K562 (cell line): ENCODE results near the gene TNFAIP1. TPM values are rescaled to one million over a fixed set of nuclear protein-coding genes. Genes with fewer than 3 reads are reported as not detected.

Source experiments
- ATAC-seq: fragments of 200-7000 bp; cut with Tn5 transposase; 3 replicates; pipeline ENCODE4 v1.9.1; 2020; ENCODE audit warnings: moderate library complexity
- BruUV-seq: library from RNA; stranded (reverse); fragments of 400-500 nt; replicated peaks from 2 replicates; lab custom pipeline; 2021; lab: Mats Ljungman, UMichigan
- CTCF ChIA-PET: fragments of 300-600 bp; formaldehyde crosslinking; extraction: SDS; loops from one replicate; lab custom pipeline; 2021; ENCODE audit warnings: low intra/inter-chr PET ratio; lab: Yijun Ruan, JAX
- POLR2A ChIA-PET: fragments of 300-600, 350-650 bp; sonication (Branson Sonifier 250); formaldehyde crosslinking; extraction: SDS; loops from one replicate; lab custom pipeline; 2021; ENCODE audit warnings: antibody characterized with exemption, inconsistent platforms; lab: Yijun Ruan, JAX
- DNase-seq, 4 experiments: peaks; one replicate each; pipeline versions ENCODE4 v3.0.0 to v3.0.0-alpha.2; 2011 to 2018; ENCODE audit warnings: low spot score in 3 of 4, mixed read lengths in 3 of 4; ENCODE audit errors: extremely low read depth in 1 of 4
- FAIRE-seq: peaks from 2 replicates; lab custom pipeline; 2011; peaks lifted over from hg19 to GRCh38; lab: Jason Lieb, UNC
- H2AFZ ChIP-seq: 2 replicates; pipeline ENCODE4 v1.6.0; 2011; ENCODE audit warnings: low read depth, low read length, control low read depth, inconsistent platforms
- H3K27ac ChIP-seq: fragments of 200-600 bp; 3 replicates; pipeline ENCODE4 v1.8.0; 2011; ENCODE audit warnings: low read depth, mild to moderate bottlenecking, control low read depth, inconsistent platforms, low read length, moderate library complexity, mixed read lengths; ENCODE audit errors: extremely low read depth
- H3K27me3 ChIP-seq, 2 experiments: fragments of 300-600 bp in 1 of 2; 2 replicates in 1 of 2; 3 replicates in 1 of 2; pipeline versions ENCODE4 v1.6.0 to v1.8.0; 2011; ENCODE audit warnings: inconsistent platforms in 2 of 2, low read length in 2 of 2, mild to moderate bottlenecking in 1 of 2, mixed read lengths in 1 of 2, moderate library complexity in 1 of 2; ENCODE audit not compliant: control insufficient read depth in 2 of 2, insufficient read depth in 2 of 2
- H3K36me3 ChIP-seq: fragments of 300-600 bp; 3 replicates; pipeline ENCODE4 v1.8.0; 2011; ENCODE audit warnings: mild to moderate bottlenecking, low read length, inconsistent platforms; ENCODE audit not compliant: control insufficient read depth, insufficient read depth
- H3K4me1 ChIP-seq, 2 experiments: fragments of 200-600 bp in 1 of 2; replicated peaks in 1 of 2; 2 replicates in 1 of 2; 3 replicates in 1 of 2; pipeline versions ENCODE4 v1.5.1 to v1.8.0; 2011; ENCODE audit warnings: inconsistent platforms in 2 of 2, low read length in 2 of 2, mild to moderate bottlenecking in 1 of 2, mixed read lengths in 1 of 2, moderate library complexity in 1 of 2; ENCODE audit not compliant: control insufficient read depth in 2 of 2, insufficient read depth in 2 of 2
- H3K4me2 ChIP-seq: 2 replicates; pipeline ENCODE4 v1.6.1; 2011; ENCODE audit warnings: low read length, control low read depth, inconsistent platforms, mixed read lengths; ENCODE audit not compliant: insufficient read depth
- H3K4me3 ChIP-seq: fragments of 200-600 bp; sonication (generic), shearing (Covaris generic); 2 replicates; pipeline ENCODE4 v1.5.1; 2016; ENCODE audit warnings: control low read depth, inconsistent platforms
- H3K79me2 ChIP-seq: fragments of 200-600 bp; 3 replicates; pipeline ENCODE4 v1.8.0; 2011; ENCODE audit warnings: low read length, inconsistent platforms; ENCODE audit not compliant: control insufficient read depth, insufficient read depth
- H3K9ac ChIP-seq, 2 experiments: 2 replicates each; pipeline versions ENCODE4 v1.6.0 to v1.6.1; 2011; ENCODE audit warnings: low read depth in 2 of 2, low read length in 2 of 2, control low read depth in 1 of 2, inconsistent platforms in 1 of 2, mild to moderate bottlenecking in 1 of 2, mixed read lengths in 1 of 2; ENCODE audit not compliant: insufficient read depth in 1 of 2
- H3K9me1 ChIP-seq: one replicate; pipeline ENCODE4 v1.6.0; 2011; ENCODE audit warnings: inconsistent platforms, mild to moderate bottlenecking, low read length, moderate library complexity; ENCODE audit not compliant: control insufficient read depth, insufficient read depth
- H3K9me3 ChIP-seq: replicated peaks from 2 replicates; pipeline ENCODE4 v1.5.1; 2011; ENCODE audit warnings: low read depth, low read length, inconsistent platforms; ENCODE audit not compliant: control insufficient read depth, insufficient read depth
- H4K20me1 ChIP-seq: replicated peaks from 2 replicates; pipeline ENCODE4 v1.6.1; 2011; ENCODE audit warnings: low read length, inconsistent platforms, mixed read lengths; ENCODE audit not compliant: control insufficient read depth, insufficient read depth
- ARHGAP35 ChIP-seq: fragments of 450-650 bp; IDR thresholded peaks from 2 replicates; pipeline ENCODE4 v1.6.1; 2018; ENCODE audit not compliant: partially characterized antibody
- KLF13 ChIP-seq: fragments of 450-650 bp; IDR thresholded peaks from 2 replicates; pipeline ENCODE4 v1.6.1; 2016; ENCODE audit warnings: missing genetic modification characterization, low read depth, mild to moderate bottlenecking, missing compliant biosample characterization, moderate library complexity, borderline replicate concordance
- SIRT6 ChIP-seq: IDR thresholded peaks from one replicate; pipeline ENCODE4 v1.6.1; 2012; ENCODE audit warnings: low read depth, mild to moderate bottlenecking, control low read depth, inconsistent platforms, low read length, moderate library complexity
- TCF7L2 ChIP-seq: fragments of 150-350 bp; IDR thresholded peaks from 2 replicates; pipeline ENCODE4 v1.6.1; 2016; ENCODE audit warnings: low read depth, mild to moderate bottlenecking, low read length, moderate library complexity
- ZC3H11A ChIP-seq: IDR thresholded peaks from 2 replicates; pipeline ENCODE4 v1.6.1; 2012; ENCODE audit warnings: low read depth, low read length, improper control_type of control experiment
- WGBS: fragments of 100-300 bp; shearing (Covaris generic); methylation state at CpG from one replicate; pipeline ENCODE4 v1.1.6; 2016; ENCODE audit warnings: low coverage, mixed read lengths; ENCODE audit not compliant: insufficient coverage; ENCODE audit errors: missing lambda C conversion rate; 5-methylcytosine and 5-hydroxymethylcytosine counted together
- in situ Hi-C: fragments of 300-500 bp; cut with MboI; formaldehyde crosslinking; loops from 4 replicates; pipeline ENCODE4 v1.15.0; 2018; ENCODE audit warnings: inconsistent platforms, mixed read lengths
- intact Hi-C: fragments of 100-400 bp; cut with micrococcal nuclease; formaldehyde crosslinking; loops from 2 replicates; pipeline ENCODE4 v1.14.2; 2022
- polyA plus RNA-seq, 8 experiments: library from polyadenylated mRNA; depleted of rRNA in 4 of 8; stranded (reverse) in 5 of 8; unstranded in 3 of 8; fragments of >200 nt; fragmentation: Nextera tagmentation in 2 of 8; fragmentation: Illumina TruSeq in 1 of 8; extraction: Ambion mirVana in 2 of 8; extraction: Trizol in 1 of 8; gene quantifications; 2 replicates each; pipeline versions ENCODE4 v1.2.1 to v1.2.3, GENCODE V29; 2011 to 2014; ENCODE audit warnings: inconsistent platforms in 1 of 8, missing spikeins in 1 of 8
- total RNA-seq, 7 experiments: library from RNA; depleted of rRNA in 6 of 7; stranded (reverse); fragments of >200 nt in 6 of 7; fragmentation: Illumina TruSeq in 2 of 7; extraction: Trizol in 2 of 7; gene quantifications; 2 replicates each; pipeline versions ENCODE4 v1.2.1 to v1.2.3, GENCODE V29; 2011 to 2021; ENCODE audit warnings: low replicate concordance in 1 of 7

TNFAIP1 gene
- total and polyA plus RNA-seq, 9 of the 15 experiments (the other 6 are each of a cell fraction or from before 2014, with no cell fraction given): 2.1 to 20.1 (median 8.2) TPM

- no peaks in the 10 kb centered on the region for H3K9me3 ChIP-seq
- peak overlapping the region; percentile 95 for H3K4me3 ChIP-seq
- TF ChIP-seq ZC3H11A (no peak), ARHGAP35 (peak; percentile 5), SIRT6 (no peak), KLF13 (tag) (no peak), TCF7L2 (no peak)
- BruUV-seq: no TSS peak
- intact Hi-C loops: loop anchor here (2.0 kb wide), 1 partner anchor 15 kb away; the partner anchor contains the start of gene TMEM97
- H3K27me3 ChIP-seq: no peaks in the 10 kb centered on the region
- WGBS: 8% methylated on average over 6 of the region's 6 CpGs
- H3K36me3 ChIP-seq: peaks cover 19% of the 10 kb centered on the region; the same call in 2 of the 3 replicates
- H3K27ac ChIP-seq: no peak overlapping the region
- H3K9me1 ChIP-seq: no peaks in the 10 kb centered on the region
- DNase-seq: peak in 1 of 4 experiments; percentile 16
- in situ Hi-C loops: no loop called here
- peaks cover 33% of the 10 kb centered on the region for H3K79me2 ChIP-seq
- H3K9ac ChIP-seq: peak overlapping the region; percentile 75 to 92; a peak in 3 of 4 replicates
- no peak for ATAC-seq
- H3K4me2 ChIP-seq: peak overlapping the region; percentile 98
- H4K20me1 ChIP-seq: peaks cover 14% of the 10 kb centered on the region
- POLR2A ChIA-PET: interaction anchor here (0.7 to 6.5 kb wide), 6 partner anchors 9 to 122 kb away, joined by 3 to 62 read pairs (median 4); partner anchors contain the start of genes POLDIP2 and TMEM97
- H2AFZ ChIP-seq: no peak overlapping the region
- peaks cover 17 to 19% of the 10 kb centered on the region in 2 experiments; a peak in 4 of 5 replicates for H3K4me1 ChIP-seq
- FAIRE-seq: no peak
- CTCF ChIA-PET: no interaction called here
Measured at GRCh38 chr17:28334171-28334570, 1.4 kb upstream of the TNFAIP1 start.
